Limb (tissue), 2 donors: ENCODE data around the gene USP5.
"Not testable (repeated sequence)": the region's sequence is repeated elsewhere in the genome, so short reads cannot be mapped to it uniquely, and the experiment has no call there.

Source experiments
- DNase-seq, 2 donors: peaks; one replicate each; pipeline ENCODE4 v3.0.0-alpha.2; 2016; ENCODE audit errors: extremely low spot score in 2 of 2

USP5 gene

GRCh38 chr12:6863586-6864321 is 11.8 kb downstream of the USP5 start:
- DNase-seq: no peak

DNA sequence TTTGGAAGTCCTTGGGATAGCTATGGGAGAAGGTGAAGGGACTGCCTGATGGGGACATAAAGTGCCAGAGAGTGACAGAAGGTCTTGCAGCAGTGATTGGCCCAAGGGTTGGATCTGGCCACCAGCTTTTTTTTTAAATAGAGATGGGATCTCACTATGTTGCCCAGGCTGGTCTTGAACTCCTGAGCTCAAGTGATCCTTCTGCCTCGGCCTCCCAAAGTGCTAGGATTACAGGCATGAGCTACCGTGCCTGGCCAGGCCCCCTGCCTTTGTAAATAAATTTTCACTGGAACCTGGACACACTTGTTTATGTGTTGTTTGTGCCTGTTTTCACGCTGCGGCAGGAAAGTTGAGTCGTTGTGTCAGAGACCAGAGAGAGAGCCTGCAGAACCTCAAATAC is 13.4 kb downstream of the USP5 start:
- not testable (repeated sequence) for DNase-seq

- no peak for DNase-seq
Measured at GRCh38 chr12:6866163-6866919, 14.4 kb downstream of the USP5 start.

DNA sequence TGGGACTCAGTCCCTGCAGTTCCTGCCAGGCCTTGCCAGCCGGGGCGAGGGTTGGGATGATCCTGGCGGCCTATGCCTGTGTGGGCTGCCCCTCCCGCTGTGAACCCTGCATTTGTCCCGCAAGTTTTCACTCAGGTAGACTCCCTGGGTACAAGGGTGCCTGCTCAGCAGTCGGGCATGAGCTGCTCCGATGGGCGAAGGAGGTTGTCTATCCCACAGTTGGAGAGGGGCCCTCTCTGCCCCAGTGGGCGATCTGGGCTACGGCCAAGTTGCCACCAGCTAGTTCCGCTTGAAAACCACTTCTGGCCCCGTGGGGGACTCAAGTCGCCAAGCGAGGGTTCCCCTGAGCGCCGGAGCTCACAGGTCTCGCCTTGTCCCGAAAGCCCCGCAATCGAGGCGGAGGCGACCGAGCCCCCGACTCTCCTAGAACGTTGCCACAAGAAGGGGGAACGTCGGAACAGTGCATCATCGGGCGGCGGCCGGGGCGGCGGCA is 15.0 kb downstream of the USP5 start:
- no peak for DNase-seq

- peak; percentile 89 to 91 for DNase-seq
Measured at GRCh38 chr12:6867413-6868210, 15.7 kb downstream of the USP5 start, which contains the start of gene TPI1. Gene TPI1, plus strand, starts transcription at chr12:6867531. Its CDS starts 36 bp downstream, at chr12:6867567.

- DNase-seq: peak in 1 of 2 donors; percentile 5
Measured at GRCh38 chr12:6868211-6869048, 16.5 kb downstream of the USP5 start.

- peak; percentile 71 to 88 for DNase-seq
Measured at GRCh38 chr12:6869049-6870021, 17.4 kb downstream of the USP5 start.

GRCh38 chr12:6870304-6870703 is 18.4 kb downstream of the USP5 start:
- not testable (repeated sequence) for DNase-seq

DNA sequence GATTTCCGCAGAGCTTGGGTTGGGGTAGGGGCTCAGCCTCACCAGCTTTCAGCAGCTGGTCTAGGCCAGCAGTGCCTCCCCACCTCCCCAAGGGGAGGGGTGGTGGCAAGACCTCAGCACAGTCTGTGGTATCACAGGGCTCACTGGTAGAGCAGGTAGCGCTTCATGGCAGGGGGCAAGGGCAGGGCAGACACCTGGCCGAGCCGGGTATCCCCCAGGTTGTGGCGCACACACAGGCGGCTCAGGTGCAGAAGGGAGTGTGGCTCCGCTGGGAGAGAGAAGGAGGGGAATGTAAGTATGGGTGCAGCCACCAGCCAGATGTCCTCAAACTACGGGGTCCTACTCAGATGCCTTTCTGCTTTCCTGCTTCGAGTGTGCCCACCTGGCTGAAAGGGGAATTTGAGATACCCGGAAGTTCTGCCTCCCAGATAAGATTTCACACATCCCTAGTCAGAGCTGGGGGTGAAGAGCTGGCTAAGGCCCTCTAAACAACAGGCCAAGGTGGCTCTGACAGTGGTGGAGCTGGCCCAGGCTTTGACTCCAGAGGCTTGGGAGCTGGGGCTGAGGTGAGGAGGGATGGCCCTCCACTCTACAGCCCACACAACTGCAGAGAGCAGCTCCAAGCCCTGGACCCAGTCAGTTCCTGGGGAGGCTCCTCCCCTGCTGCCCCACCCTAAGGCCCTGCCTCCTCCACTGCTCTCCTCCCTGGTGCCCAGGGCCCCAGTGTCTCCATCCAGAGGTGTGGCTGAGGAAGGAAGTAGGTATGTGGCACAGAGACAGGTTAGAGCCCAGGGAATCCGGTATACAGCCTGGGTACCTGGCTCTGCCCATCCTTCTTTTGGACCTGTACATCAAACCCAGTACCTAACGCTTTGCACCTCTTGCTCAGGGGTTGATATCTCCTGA is 19.4 kb downstream of the USP5 start:
- DNase-seq: no peak

- DNase-seq: peak; percentile 84 to 93
Measured at GRCh38 chr12:6872073-6873048, 20.4 kb downstream of the USP5 start.

- peak; percentile 95 to 98 for DNase-seq
Measured at GRCh38 chr12:6873094-6874014, 21.4 kb downstream of the USP5 start, which contains the start of gene SPSB2. Gene SPSB2, minus strand, starts transcription at chr12:6873303. Its CDS starts 402 bp downstream, at chr12:6872901.

DNA sequence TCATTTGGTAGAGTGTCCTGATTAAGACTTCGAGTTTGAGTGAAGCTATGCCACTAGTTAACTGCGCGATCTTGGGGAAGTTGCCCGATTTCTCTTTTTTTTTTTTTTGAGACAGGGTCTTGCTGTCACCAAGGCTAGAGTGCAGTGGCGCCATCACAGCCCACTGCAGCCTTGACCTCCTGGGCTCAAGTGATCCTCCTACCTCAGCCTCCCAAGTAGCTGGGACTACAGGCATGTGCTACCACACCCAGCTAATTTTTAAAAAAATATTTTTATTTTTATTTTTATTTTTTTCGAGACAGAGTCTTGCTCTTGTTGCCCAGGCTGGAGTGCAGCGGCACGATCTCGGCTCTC is 22.0 kb downstream of the USP5 start:
- DNase-seq: not testable (repeated sequence)

- not testable (repeated sequence) for DNase-seq
Measured at GRCh38 chr12:6879824-6880223, 27.9 kb downstream of the USP5 start.

DNA sequence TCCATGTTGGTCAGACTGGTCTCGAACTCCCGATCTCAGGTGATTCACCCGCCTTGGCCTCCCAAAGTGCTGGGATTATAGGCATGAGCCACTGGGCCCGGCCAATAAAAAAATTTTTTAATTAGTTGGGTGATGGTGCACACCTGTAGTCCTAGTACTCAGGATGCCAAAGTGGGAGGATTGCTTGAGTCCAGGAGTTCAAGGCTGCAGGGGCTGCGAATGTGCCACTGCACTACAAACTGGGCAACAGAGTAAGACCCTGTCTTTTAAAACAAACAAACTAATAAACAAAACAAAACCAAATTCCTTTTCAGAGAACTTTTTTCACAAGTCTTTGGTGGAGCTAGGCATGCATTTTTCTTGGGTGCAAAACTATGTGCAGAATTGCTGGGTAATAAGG is 31.3 kb downstream of the USP5 start:
- no peak for DNase-seq

GRCh38 chr12:6883683-6884082 is 31.7 kb downstream of the USP5 start:
- no peak for DNase-seq

- no peak for DNase-seq
Measured at GRCh38 chr12:6884539-6884938, 32.6 kb downstream of the USP5 start.
